GM12864 (cell line): Measurements from ENCODE around the gene IRF7.
"Not testable (repeated sequence)": the region's sequence is repeated elsewhere in the genome, so short reads cannot be mapped to it uniquely, and the experiment has no call there.

ENCODE experiments used
- DNase-seq: peaks from one replicate; pipeline ENCODE4 v3.0.0-alpha.2; 2011; ENCODE audit warnings: low read depth
- H3K4me3 ChIP-seq: 2 replicates; pipeline ENCODE4 v1.5.1; 2011; ENCODE audit warnings: mild to moderate bottlenecking, low read depth, low read length, control low read depth
- TF ChIP-seq, protein P1 (sequence below): IDR thresholded peaks from 2 replicates; pipeline ENCODE4 v1.5.1; 2011; ENCODE audit warnings: low read depth, mild to moderate bottlenecking, moderate library complexity, low read length, control low read depth, inconsistent platforms; ENCODE audit errors: missing control alignments

Gene IRF7

DNA sequence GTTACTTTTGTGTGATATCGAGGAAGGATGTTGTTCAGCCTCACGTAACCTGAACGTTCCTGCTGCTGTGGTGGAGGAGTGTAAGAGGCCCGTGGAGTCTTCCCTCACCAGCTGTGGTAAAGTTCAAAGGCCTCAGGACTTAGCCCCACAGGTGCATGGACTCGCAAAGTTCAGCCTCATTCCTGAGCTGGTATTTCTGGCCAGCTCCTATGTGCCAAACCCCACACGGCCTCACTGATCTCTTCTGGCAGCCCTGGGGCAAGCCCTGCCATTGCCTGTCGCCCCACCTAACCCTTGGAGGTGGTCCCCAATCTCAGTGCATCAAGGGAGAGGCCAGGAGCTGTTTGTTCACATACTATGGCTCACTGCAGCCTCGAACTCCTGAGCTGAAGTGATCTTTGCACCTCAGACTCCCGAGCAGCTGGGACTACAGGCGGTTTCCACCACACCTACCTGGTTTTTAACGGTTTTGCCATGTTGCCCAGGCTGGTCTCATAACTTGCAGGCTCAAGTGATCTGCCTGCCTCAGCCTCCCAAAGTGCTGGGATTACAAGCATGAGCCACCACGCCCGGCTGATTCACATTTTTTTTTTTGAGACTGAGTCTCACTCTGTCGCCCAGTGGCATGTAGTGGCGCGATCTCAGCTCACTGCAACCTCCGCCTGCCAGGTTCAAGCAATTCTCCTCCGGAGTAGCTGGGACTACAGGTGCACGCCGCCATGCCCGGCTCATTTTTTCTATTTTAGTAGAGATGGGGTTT, 37.3 kb downstream of the IRF7 start:
- H3K4me3 ChIP-seq = peak overlapping the region; percentile 72
- no peak for DNase-seq
- TF ChIP-seq, protein P1, sequence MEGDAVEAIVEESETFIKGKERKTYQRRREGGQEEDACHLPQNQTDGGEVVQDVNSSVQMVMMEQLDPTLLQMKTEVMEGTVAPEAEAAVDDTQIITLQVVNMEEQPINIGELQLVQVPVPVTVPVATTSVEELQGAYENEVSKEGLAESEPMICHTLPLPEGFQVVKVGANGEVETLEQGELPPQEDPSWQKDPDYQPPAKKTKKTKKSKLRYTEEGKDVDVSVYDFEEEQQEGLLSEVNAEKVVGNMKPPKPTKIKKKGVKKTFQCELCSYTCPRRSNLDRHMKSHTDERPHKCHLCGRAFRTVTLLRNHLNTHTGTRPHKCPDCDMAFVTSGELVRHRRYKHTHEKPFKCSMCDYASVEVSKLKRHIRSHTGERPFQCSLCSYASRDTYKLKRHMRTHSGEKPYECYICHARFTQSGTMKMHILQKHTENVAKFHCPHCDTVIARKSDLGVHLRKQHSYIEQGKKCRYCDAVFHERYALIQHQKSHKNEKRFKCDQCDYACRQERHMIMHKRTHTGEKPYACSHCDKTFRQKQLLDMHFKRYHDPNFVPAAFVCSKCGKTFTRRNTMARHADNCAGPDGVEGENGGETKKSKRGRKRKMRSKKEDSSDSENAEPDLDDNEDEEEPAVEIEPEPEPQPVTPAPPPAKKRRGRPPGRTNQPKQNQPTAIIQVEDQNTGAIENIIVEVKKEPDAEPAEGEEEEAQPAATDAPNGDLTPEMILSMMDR = no peak

DNA sequence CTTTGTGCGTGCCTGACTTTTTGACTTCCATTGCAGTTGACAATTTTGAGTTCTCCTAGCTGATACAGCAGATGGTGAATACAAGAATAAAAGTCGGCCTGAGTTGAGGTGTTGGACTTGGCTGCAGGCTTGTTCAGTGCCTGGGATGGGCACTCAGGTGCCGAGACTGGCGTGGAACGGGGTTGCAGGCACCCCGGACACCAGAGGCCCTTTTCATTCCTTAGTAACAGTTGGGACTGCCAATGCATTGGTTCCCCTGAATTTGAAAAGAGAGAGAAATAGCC, 38.2 kb downstream of the IRF7 start:
- no peak for DNase-seq
- peak overlapping the region; percentile 72 for H3K4me3 ChIP-seq
- TF ChIP-seq, protein P1 = no peak

DNA sequence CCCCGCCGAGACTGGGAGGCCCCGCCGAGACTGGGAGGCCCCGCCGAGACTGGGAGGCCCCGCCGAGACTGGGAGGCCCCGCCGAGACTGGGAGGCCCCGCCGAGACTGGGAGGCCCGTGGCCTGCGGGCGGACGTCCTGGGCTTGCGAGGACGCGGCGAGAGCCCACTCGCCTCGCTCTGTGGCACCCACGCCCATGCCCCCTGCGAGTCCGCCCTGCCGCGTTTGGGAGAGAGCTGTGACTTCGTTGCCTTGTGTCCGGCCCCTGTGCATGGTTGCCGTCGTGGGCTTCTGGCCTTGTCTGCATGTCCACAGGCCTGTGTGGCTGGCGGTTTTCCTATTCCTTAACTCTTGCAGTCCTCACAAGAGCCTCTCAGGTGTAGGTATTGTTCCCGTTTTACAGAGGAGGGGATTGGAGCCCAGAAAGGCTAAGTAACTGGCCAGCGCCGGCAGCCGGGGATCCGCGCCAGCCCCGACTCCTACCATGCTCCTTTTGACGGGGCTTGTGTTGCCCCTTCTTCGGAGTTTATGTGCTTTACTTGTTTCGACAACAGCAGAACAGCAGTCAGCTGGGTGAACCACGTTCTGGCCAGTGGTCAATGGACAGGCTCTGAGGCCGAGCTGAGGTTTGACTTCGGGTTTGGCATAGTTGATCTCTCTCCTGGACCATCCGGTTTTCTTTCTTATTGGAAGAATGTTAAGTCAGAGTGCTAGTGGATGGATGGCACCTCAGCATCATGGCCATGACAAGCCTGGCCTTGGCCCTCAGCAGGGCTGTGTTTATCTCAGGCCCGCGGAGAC, 38.7 kb downstream of the IRF7 start:
- TF ChIP-seq, protein P1 = no peak
- DNase-seq = no peak
- peak overlapping the region; percentile 72 for H3K4me3 ChIP-seq

DNA sequence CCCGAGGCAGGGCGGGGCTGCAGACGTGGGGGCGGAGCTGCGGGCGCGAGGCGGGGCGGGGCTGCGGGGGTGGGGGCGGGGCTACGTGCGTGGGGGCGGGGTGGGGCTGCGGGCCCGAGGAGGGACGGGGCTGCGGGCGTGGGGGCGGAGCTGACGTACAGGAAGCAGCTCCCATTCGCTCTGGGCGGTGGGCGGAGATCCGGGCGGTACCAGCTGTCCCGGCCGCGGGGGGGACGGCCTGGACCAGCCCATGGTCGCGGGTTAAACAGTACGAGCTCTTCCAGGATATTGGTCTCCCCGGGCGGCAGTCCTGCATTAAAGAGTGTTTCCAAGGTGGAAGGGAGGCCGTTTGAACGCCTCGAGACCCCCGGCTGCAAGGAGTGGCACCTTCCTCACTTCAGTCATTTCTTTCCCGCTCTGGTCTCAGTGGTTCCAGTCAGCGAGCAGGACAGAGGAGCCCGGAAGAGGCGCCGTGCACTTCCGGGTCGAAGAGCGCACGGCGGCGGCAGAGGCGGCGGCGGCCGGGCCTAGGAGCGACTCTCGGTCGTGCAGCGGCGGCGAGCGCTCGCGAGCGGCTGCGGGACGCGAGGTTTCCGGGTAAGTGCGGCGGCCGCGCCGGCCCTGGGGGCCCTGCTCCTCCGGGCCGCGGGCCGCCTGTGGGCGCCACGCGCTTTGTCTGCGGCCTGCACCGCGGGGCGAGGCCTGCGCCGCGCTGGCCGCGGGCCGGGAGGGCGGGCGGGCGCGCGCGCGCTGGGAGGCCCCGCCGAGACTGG, 39.6 kb downstream of the IRF7 start, which contains the start of gene PHRF1:
PHRF1 (plus strand) TSS at position 475 of the 773 bp plus-strand sequence. CDS start 5,043 bp downstream, outside the sequence.
- DNase-seq = peak; percentile 84
- TF ChIP-seq, protein P1 = no peak
- peak within 1 kb of the TSS; percentile 75 for H3K4me3 ChIP-seq

DNA sequence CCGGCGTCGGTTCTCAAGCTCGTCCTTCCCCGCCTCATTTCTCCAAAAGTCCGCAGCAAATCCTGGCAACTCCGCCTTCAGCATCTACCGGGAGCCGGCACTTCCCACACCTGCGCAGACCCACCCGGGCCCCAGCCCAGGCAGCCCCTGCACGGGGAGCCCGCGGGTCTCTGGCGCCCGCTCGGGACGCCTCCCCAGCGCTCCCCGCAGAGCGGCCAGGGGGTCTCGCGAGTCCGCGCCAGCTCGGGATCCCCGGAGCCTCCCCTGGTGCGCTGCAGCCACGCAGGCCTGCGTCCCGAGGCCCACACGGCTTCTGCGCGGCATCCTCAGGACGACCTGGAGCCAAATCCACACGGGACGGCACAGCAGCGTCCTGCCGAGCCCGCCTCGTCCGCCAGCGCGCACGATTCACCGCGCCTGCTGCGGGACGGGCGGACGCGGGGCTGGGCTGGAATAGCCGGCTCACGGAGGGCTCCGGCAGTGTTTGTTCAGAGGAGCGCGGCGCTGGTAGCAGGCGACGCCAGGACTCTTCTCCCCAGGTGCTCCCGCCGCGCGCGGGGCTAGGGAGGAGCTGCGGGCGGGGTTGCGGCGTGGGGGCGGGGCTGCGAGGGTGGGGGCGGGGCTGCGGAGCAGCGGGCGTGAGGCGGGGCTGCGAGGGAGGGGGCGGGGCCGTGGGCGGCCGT, 40.3 kb downstream of the IRF7 start:
- no peak for DNase-seq
- H3K4me3 ChIP-seq = peak overlapping the region; percentile 75
- TF ChIP-seq, protein P1 = no peak

DNA sequence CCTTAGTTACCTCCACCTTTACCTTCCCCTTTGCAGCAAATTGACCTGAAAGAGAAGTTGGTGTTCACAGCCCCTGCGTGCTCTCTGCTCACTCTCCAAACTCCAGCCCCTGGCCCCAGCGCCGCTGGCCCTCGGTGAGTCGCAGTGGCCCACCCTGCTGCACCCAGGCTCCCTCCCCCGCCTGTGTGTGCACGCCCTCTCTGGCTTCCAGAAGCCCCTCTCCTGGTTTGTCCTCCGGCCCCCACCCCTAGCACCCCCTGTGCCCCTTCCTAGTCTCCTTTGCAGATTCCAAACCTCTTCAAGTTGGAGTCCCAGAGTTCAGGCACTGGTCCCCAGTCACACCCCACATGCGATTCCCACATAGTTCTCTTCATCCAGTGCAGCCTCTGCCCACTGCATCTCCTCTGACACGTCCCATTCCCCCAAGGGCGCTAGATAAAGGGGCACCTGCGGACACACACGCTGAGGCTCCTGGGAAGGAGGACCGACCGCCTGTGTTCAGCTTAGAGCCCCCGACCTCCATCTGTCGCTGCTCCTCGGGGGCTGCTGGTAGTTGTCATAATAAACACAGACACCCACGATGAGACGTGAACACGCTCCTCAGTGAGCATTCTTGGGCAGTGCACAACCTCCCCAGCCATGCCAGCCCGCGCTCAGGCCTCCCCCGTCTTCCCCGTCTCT, 41.0 kb downstream of the IRF7 start:
- DNase-seq = no peak
- TF ChIP-seq, protein P1 = no peak
- H3K4me3 ChIP-seq = peak overlapping the region; percentile 75

DNA sequence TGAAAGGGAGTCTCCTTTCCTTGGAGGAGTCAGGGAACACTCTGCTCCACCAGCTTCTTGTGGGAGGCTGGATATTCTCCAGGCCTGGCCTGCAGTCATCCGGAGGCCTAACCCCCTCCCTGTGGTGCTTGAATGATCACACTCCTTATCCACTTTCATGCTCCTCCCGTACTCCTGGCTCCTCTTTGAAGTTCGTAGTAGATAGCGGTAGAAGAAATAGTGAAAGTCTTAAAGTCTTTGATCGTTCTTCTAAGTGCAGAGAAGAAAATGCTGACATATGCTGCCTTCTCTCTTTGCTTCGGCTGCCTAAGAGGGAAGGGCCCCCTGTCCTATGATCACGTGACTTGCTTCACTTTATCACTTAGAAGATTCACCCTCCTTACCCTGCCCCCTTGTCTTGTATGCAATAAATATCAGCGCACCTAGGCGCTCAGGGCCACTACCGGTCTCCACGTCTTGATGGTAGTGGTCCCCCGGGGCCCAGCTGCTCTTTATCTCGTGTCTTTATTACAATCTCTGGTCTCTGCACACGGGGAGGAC, 41.6 kb downstream of the IRF7 start:
- not testable (repeated sequence) for H3K4me3 ChIP-seq, DNase-seq
